ENCODE results near the gene RPS19.
A peak's percentile ranks its signal among the peaks of the same experiment; 100 is the strongest.
"Not testable (repeated sequence)": the region's sequence is repeated elsewhere in the genome, so short reads cannot be mapped to it uniquely, and the experiment has no call there.

RPS19 gene

DNA sequence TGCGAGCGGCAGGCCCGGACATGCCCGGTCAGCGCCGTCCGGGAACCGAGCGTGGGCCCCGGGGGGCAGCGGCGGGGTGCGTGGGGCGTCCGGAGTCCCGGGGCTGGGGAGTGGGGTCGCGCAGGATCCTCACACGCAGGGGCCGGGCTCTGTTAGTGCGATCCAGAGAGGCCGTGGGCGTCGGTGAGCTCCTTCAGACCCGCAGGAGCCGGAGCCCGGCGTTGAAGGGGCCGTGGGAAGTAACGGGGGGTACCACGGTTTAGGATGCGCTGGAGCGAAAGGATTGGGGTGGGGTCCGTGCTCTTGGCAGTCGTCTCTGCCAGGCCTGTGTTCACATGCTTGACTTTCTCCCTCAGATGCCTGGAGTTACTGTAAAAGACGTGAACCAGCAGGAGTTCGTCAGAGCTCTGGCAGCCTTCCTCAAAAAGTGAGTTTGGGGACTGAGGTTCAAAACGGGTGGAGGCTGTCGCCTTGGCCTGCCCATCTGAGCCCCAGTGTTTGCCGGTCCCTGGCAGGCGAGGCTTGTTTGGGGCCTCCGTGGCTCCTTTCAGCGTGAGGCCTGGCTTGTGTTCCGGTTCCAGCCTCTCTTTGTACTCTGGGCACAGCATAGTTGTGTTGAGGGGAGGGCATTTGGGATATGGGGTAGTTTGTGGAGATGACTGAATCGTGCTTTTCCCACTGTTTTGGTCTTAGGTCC, 512 bp downstream of the RPS19 start:
- no peak for DNase-seq

DNA sequence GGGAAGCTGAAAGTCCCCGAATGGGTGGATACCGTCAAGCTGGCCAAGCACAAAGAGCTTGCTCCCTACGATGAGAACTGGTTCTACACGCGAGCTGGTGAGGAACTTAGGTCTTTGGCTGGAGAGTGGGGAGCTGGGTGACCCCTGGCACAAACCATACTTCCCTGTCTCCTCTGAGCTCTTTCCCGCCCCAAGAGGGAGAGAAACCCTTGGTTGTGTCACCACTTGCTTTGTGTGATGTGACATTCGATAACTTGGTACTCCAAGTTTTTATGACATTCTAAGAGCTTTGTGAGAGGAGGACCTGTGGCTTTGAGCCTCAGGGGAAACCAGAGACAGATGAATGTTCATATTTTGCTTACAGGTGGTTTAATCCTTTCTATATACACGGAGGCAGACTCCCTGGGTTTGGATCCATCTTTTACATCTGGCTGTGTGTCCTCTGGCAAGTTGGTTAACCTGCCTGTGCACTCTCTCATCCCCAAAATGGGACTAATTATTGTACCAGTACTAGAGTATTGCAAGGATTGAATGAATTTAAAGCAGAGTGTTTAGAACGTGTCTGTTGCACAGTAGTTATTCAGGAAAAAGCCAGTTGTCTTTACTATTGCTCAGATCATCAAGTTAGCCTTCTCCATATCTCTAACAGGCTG, 1.2 kb downstream of the RPS19 start:
- DNase-seq, result no peak

DNA sequence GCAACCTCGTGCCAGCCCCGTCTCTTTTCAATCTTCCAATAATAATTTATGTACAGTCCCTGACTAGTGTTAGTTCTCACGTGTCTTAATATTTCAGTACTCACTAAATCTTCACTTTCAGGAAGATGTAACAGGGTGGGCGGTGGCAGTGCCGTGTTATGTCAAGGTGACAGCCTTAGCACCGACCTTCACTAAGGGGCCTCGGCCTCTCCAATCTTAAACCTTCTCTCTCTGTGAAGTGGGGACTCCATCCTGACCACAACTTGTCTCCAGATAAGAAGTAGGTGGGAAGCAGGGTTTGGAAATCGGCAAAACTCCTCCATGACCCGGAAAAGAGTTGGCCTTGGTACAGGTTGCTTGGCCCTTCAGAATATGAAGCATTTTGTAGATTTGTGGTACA, 1.8 kb downstream of the RPS19 start:
- DNase-seq, result no peak

DNA sequence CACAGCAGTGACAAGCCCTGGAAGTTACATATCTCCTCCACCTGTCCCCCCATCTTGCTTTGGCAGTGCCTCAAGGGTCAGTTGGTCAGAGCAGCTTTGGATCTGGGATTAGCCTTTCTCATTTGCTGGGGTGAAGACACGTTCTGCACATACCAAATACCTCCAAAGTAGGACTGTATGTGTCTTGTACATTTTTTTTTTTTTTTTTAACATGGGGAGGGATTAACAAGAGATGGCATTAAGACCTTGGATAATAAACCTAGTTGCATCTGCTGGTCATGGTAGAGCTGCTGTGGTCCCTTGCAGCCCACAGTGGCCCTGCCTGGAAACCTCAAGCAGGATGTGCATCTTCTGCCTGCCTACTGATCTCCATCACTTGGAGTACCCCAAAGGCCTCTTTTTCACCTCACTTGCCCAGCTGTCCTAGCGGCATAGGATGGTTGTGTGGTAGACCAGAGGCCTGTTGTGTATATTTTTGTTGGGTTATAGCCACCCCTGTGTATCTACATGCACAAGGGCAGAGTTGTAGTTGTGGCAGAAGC, 2.5 kb downstream of the RPS19 start:
- no peak for DNase-seq

DNA sequence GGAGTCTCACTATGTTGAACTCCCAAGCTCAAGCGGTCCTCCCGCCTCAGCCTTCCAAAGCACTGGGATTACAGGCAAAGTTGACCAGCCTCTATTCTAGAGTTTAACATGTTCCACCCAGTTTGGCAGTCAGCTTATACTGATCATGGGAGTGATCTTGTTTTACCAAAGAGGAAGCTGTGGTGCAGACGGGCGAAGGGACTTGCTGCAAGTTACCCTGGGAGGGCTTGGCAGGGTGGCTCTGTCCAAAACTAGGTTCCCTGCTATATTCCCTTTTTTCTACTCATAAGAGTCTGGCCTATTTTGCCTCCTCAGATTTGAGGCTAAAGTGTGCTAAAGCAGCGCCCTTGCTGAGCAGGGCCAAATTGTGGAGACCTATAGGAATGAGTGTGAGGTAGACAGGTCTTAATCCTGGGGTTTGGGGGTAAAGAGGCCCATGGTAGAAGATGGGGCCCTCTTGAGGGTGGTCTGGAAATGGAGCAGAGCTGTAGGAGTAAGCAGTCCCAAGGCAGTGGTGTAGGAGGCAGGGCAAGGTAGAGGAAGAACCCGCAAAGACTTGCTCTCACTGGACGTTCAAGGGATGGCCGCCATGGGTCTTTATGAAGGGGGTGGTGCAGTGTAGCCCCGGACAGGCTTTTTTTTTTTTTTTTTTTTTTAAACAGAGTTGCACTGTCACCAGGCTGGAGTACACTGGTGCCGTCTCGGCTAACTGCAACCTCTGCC, 3.3 kb downstream of the RPS19 start:
- DNase-seq, result no peak

DNA sequence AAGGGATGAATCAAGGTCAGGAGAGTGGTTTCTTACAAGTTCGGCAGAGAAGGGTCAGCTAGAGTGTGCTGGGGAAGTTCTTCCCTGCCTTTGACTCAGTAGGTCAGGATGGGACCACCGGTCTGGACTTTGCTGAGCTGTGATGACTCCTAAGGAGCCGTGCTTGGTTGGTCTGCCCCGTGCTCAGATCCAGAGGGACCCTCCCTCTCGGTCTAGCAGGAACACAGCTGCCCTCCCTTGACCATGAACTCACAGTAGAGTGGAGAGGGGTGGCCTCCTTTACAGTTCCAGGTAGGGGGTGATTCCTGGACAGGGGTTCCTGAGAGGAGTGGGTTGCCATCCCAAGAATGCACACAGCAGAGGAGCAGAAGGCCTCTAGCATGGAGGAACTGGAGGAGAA, 4.3 kb downstream of the RPS19 start:
- no peak for DNase-seq

DNA sequence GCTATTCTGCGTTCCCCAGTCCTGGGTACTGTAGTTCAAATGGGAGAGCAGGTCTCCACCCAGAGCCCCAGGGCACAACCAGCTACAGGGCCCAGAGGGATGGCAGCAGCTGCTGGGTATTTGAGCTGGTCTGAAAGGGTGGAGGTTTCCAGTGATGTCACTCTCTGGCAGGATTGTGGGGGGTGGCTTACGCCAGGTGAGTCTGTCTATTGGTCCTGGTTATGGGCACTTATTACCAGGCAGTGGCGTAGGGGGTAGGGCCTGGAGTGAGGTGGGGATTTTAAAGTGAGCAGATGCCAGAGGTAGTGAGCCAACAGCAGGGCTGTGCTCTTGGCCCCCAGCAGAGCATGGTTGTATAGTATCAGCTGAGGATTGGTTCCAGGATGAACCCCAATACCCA, 6.2 kb downstream of the RPS19 start:
- DNase-seq, result no peak

DNA sequence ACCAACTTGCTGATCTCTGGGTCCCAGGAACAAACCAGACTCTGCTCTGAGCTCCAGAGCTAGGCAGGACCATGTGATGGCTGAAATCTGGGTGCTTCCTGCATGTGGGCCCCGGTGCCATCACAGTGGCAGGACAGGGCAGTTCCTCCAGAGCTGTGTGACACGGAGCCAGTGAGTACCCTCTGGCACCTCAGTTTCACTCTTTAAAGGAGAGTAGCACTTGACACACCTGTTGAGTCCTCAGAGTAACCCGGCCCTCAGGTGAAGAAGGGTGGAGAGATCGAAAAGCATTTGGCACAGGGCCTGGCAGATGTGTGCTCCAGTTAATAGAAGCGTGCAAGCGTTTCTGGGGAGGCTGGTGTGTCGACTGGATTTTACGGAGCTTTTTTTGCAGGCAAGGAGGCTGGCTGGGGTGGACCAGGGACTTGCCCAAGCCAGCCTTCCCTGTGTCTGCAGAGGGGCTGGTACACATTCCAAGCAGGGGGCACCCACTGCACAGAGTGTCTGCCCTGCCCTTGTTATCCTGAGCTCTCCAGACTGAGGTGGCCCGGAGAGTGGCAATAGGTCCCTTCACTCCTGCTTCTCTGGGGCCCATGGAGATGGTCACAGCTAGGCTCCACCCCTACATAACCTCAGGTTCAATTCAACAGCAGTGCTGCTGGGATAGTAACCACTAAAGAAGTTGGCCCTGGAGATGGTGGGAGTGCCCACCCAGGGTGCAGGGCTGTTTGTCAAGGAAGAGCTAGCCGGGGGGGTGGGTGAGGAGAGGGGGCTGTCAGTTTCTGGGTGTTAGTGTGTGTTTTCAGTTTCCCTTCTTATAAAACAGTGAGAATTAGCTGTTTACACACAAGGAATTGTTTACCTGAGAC, 8.3 kb downstream of the RPS19 start:
- DNase-seq, result no peak

DNA sequence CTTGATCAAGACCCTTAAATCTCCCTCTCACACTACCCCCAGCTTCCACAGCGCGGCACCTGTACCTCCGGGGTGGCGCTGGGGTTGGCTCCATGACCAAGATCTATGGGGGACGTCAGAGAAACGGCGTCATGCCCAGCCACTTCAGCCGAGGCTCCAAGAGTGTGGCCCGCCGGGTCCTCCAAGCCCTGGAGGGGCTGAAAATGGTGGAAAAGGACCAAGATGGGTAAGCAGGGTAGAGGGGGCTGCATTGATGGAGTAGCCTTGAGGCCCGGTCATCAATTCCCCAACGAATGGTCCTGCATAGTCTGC, 8.9 kb downstream of the RPS19 start:
- no peak for DNase-seq

DNA sequence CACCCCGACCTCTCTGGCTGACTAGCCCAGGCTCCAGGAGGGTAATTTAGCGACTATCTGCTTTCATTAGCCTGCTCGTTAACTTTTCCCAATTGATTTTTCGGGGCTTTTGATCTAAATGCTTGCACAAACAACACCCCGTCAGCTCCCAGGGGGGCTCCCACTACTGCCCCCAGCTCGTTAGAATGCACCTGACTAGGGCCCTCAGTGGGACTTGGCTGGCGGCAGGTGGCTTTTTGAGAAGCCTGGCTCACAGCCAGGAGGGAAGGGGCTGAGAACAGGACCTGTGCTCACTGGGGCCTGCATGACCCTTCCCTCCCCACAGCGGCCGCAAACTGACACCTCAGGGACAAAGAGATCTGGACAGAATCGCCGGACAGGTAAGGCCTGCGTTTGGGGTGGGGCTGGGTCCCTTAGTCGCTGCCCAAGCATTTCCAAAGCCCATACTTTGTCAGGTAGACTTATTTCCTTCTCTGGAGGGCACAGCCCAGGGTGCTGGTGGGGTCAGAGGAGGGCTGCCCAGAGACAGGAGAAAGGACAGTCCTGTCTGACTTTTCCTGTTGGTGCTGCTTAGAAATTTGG, 9.4 kb downstream of the RPS19 start:
- no peak for DNase-seq

DNA sequence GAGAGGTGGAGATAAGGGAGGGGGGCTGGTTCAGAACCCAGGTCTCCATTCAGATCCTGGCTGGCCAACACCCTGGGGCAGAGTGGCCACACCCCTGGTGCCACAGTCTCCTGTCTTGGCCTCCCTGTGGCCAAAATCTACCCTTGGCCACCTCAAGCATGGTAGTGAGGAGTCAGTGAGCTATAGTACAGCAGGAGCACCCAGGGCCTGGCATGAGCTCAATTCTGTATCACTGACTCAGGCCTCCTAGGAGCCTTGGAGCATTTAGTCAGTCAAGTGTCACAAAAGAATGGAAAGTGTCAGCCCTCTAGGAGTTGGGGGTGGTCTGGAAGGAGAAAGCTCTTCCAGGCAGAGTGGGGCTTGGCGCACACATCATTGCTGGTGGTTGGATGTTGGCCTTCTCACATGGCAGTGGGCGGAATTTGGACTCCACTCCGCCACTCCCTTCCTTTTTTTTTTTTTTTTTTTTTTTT, 10.4 kb downstream of the RPS19 start:
- DNase-seq, result no peak

DNA sequence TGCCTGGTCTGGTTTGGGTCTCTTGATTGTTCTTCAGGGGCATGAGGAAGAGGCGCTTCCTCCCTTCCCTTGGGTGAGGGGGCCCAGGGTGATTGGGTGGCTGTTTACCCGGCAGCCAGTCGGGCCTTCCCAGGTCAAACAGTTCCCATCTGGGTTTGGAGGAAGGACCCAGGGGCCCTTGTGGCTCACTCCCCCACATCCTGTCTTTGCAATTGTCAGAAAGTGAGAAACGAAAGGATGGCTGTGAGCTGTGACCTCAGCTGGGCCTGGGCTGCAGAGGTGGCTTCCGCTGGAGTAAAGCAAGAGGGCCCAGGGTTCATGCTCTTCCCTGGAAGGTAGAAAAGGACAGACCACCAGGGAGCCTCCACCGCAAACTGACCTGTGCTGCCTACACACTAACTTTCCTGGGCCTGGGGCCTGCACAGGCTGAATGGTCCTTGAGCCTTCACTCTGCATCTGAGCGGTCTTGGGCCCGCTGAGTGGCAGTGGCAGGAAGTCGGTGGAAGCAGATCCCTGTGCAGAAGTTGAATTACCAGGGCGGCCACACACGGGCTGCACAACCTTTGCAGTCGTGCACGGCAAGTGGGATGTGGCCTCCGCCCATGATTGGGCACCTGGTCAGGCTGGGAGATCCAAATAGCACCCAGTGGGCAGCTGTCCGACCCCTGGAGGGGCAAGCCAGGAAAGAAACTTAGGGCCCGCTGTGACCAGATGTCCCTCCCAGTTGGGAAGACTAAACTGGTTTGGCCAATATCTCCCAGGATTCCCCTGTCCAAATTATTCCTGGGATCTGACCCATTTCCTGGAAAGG, 11.7 kb downstream of the RPS19 start:
- no peak for DNase-seq

DNA sequence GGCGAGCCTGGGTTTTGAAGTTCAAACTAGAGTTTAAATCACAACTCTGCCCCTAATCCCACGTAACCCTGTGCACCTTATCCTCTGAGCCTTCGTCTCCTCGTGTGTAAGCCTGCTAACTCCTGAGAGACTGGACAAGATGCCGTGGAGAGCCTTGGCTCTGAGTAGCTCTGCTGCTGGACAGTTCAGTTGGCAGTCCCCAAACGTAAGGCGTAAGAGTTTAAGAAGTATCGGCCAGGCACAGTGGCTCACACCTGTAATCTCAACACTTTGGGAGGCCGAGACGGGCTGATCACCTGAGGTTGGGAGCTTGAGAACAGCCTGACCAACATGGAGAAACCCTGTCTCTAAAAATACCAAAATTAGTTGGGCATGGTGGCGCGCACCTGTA, 12.3 kb downstream of the RPS19 start:
- no peak for DNase-seq

DNA sequence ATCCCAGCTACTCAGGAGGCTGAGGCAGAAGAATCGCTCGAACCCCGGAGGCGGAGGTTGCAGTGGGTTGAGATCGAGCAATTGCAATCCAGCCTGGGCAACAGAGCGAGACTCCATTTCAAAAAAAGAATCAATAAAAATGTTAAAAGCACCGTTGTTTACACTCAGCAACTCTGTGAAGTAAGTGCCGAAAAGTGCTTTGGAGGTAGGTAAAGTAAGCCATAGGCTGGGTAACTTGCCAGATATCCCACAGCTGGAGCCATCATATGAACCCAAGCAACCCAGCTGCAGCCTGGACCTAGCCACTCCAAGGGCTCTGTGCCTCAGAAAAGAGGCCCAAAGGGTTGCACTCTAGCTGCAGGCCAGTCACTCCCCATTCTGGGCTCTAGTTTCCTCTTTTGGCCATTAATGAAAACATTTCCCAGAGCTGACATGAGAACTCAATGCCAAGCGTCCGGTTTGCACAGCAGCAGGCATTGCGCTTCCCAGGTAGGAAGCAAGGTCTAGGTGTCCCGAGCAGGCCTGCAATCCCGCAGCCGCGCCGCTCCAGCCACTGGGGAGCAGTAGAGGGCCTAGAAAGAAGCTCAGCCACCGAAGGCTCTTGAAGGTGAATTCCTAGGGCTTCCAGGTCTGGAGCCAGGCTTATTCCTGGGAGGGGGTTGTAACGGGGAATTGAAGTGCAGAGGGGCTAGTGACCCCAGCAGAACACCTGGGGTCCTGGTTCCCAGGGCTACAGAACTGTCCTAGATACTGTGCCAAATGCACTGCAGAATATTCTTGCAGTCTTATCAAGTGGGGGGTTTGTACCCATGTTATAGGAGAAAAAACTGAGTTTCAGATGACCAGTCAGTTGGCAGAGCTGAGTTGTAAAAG, 13.0 kb downstream of the RPS19 start:
- peak; percentile 59 for DNase-seq

DNA sequence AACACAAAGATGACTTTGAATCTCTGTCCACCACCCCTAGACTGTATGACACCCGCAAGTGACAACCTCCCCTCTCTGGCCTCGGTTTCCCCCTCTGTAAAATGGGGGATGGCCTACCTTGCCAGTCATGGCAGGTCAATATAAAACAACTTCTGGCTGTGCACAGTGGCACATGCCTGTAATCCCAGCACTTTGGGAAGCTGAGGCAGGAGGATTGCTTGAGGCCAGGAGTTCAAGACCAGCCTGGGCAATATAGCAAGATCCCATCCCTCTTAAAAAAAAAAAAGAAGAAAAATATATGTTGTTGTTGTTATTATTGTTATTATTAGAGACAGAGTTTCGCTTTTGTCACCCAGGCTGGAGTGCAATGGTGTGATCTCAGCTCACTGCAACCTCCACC, 15.9 kb downstream of the RPS19 start:
- not testable (repeated sequence) for DNase-seq

DNA sequence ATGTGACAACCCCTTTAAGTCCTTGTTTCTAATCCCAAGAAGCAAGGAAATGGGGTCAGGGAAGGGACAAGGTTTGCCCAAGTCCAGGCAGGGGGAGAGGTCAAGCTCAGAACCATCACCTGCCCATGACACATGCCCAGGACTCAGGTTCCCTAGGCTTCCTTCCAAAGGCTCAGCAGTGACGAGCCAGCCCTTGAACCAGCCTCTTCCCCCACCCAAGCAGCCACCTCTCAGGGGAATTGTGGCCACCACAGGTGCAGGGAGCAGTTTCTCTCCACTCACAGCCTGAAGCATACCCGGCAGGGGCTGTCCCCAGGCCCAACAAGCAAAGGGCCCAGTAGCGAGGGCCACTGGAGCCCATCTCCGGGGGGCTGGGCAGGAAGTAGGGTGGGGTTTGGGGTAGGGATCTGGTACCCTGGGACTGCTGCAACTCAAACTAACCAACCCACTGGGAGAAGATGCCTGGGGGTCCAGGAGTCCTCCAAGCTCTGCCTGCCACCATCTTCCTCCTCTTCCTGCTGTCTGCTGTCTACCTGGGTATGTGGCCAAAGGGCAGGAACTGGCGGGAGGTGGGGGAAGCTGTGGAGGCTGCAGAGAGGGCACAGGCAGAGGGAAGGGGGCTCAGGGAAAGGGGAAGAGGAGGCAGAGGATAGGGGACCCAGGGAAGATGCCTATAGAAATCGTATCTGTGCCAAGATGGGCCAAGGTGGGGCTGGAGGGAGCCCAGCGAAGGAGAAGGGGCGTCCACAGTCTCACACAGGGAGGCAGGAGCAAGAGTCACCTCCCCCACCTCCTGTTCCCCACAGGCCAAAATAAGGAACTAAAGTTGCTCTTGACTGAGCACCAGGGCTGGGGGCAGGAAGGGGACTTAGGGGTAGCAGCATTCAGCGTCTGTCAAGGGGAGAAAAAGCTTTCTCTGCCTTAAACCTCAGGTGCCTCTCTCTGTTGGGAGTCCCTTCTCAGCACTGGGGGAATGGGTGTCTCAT, 17.1 kb downstream of the RPS19 start, which contains the start of gene CD79A:
CD79A (plus strand) TSS at position 433 of the 986 bp plus-strand sequence; CDS start at position 459, 26 bp downstream.
- DNase-seq, result no peak

DNA sequence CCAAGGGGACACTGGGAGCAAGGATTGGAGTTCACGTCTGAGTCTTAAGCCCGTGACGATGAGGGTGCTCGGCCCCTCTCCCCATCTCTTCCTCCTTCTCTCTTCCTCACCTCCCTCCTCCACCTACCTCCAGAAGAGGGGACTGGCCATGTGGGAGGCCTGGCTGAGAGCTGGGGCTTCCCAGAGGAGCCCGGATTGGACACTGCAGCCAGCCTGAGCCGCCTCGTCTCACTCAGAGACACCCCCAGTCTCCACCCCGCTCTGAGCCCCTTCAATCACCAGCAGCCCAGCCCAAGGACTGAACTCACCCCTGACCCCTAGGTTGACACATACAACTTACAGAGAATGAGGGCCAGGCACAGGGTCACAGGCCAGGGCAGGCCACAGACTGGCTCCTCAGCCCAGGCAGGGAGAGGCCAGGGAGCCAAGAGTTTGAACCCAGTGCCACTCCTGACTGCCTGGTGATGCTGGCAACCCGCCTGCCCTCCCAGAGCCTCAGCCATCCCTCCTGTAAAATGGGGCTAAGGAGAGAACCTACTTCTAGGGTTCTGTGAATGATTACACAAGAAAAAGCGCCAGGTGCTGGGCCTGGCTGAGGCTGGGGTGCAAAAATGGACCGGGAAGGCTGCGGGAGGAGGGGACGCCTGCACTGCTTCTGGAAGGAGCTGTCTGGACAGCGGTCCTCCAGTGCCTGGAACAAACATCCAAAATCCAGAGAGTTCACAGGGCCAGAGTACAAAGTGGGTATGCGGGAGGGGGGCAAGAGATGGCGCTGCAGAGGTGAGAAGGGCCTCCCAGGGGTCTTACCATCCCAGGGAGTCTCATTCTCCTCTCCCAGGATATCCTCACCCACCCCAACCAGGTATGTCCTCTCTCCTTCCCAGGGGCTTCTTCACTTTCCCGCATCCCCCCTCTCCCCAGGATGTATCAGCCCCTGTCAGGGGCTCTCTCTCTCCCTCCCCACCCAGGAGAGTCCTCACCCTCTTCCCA, 18.2 kb downstream of the RPS19 start:
- no peak for DNase-seq

DNA sequence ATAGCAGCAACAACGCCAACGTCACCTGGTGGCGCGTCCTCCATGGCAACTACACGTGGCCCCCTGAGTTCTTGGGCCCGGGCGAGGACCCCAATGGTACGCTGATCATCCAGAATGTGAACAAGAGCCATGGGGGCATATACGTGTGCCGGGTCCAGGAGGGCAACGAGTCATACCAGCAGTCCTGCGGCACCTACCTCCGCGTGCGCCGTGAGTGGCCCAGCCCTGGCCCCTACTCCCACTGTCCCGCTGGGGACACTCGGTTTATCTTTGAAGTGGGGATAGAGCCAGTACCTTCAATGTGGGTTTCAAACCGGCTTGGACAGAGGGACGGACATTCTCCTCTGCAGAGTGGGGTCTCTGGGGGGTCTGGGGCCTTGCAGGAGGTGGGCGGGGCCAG, 19.0 kb downstream of the RPS19 start:
- no peak for DNase-seq
